HepG2 (cell line): Measurements from ENCODE around the gene PNKD. TPM values are rescaled to one million over a fixed set of nuclear protein-coding genes. Genes with fewer than 3 reads are reported as not detected.
A peak's percentile ranks its signal among the peaks of the same experiment; 100 is the strongest.

Source experiments
- ATAC-seq: fragments of 200-7000 bp; cut with Tn5 transposase; 3 replicates; pipeline ENCODE4 v1.9.1; 2020; ENCODE audit warnings: mild to moderate bottlenecking, moderate library complexity
- BruUV-seq: library from RNA; stranded (reverse); fragments of 400-500 nt; replicated peaks from 2 replicates; lab custom pipeline; 2021; lab: Mats Ljungman, UMichigan
- CTCF ChIA-PET: fragments of 300-600 bp; formaldehyde crosslinking; extraction: SDS; loops from one replicate; lab custom pipeline; 2021; ENCODE audit warnings: low total read pairs, inconsistent platforms, low intra/inter-chr PET ratio; lab: Yijun Ruan, JAX
- POLR2A ChIA-PET: fragments of 350-600 bp; sonication (Branson Sonifier 250); formaldehyde crosslinking; loops from one replicate; lab custom pipeline; 2020; ENCODE audit warnings: antibody characterized with exemption, inconsistent platforms; lab: Yijun Ruan, JAX
- DNase-seq: peaks from one replicate; pipeline ENCODE4 v3.0.0-alpha.2; 2015; ENCODE audit warnings: low spot score
- FAIRE-seq: peaks from 3 replicates; lab custom pipeline; 2011; peaks lifted over from hg19 to GRCh38; lab: Jason Lieb, UNC
- H2AFZ ChIP-seq: one replicate; pipeline ENCODE4 v1.6.1; 2011; ENCODE audit warnings: low read length, inconsistent platforms
- H3K27ac ChIP-seq: fragments of 300-600 bp; 3 replicates; pipeline ENCODE4 v1.8.0; 2011; ENCODE audit warnings: mixed run types, mild to moderate bottlenecking, mixed read lengths, low read length, inconsistent platforms; ENCODE audit not compliant: insufficient read depth; ENCODE audit errors: extremely low read length
- H3K27me3 ChIP-seq, 2 experiments: fragments of 200-600 bp in 1 of 2; 2 replicates in 1 of 2; 3 replicates in 1 of 2; pipeline versions ENCODE4 v1.6.0 to v1.8.0; 2011; ENCODE audit warnings: low read length in 2 of 2, mild to moderate bottlenecking in 2 of 2, moderate library complexity in 2 of 2, inconsistent platforms in 1 of 2; ENCODE audit not compliant: insufficient read depth in 2 of 2, control insufficient read depth in 1 of 2
- H3K36me3 ChIP-seq, 2 experiments: fragments of 200-600 bp in 1 of 2; replicated peaks in 1 of 2; 2 replicates in 1 of 2; 3 replicates in 1 of 2; pipeline versions ENCODE4 v1.5.1 to v1.8.0; 2011; ENCODE audit warnings: low read length in 2 of 2, inconsistent platforms in 1 of 2; ENCODE audit not compliant: insufficient read depth in 2 of 2, control insufficient read depth in 1 of 2
- H3K4me1 ChIP-seq: 2 replicates; pipeline ENCODE4 v1.5.1; 2012; ENCODE audit warnings: low read length, inconsistent platforms; ENCODE audit not compliant: insufficient read depth
- H3K4me2 ChIP-seq: 2 replicates; pipeline ENCODE4 v1.6.0; 2011; ENCODE audit warnings: low read depth, low read length, inconsistent platforms
- H3K4me3 ChIP-seq, 3 experiments: fragments of 200-600 bp in 1 of 3; sonication (generic), shearing (Covaris generic) in 1 of 3; replicated peaks in 1 of 3; 2 replicates each; pipeline ENCODE4 v1.5.1; 2011 to 2016; ENCODE audit warnings: low read length in 3 of 3, inconsistent platforms in 2 of 3, low read depth in 2 of 3, mild to moderate bottlenecking in 2 of 3, control low read depth in 1 of 3, mixed read lengths in 1 of 3; ENCODE audit not compliant: insufficient read depth in 1 of 3
- H3K79me2 ChIP-seq: one replicate; pipeline ENCODE4 v1.6.1; 2011; ENCODE audit warnings: low read length, inconsistent platforms; ENCODE audit not compliant: insufficient read depth
- H3K9ac ChIP-seq: 2 replicates; pipeline ENCODE4 v1.6.0; 2011; ENCODE audit warnings: mild to moderate bottlenecking, low read depth, low read length, inconsistent platforms; ENCODE audit not compliant: insufficient read depth
- H3K9me3 ChIP-seq: 2 replicates; pipeline ENCODE4 v1.5.1; 2012; ENCODE audit warnings: mild to moderate bottlenecking, low read length
- H4K20me1 ChIP-seq: 2 replicates; pipeline ENCODE4 v1.6.0; 2011; ENCODE audit warnings: inconsistent platforms, mild to moderate bottlenecking, low read length, moderate library complexity; ENCODE audit not compliant: insufficient read depth
- CCDC6 ChIP-seq: sonication (generic); formaldehyde crosslinking; IDR thresholded peaks from 2 replicates; pipeline ENCODE4 v1.8.1; 2022; ENCODE audit warnings: mild to moderate bottlenecking, missing genetic modification reagents, moderate library complexity
- FOXK1 ChIP-seq: sonication (generic); formaldehyde crosslinking; IDR thresholded peaks from 2 replicates; pipeline ENCODE4 v1.4.0; 2020; ENCODE audit warnings: low read depth, missing genetic modification reagents, borderline replicate concordance
- KAT7 ChIP-seq: IDR thresholded peaks from 2 replicates; pipeline ENCODE4 v1.6.1; 2018; ENCODE audit warnings: borderline replicate concordance, missing compliant biosample characterization
- NFKB2 ChIP-seq: sonication (generic); formaldehyde crosslinking; IDR thresholded peaks from 2 replicates; pipeline ENCODE4 v1.4.0; 2020; ENCODE audit warnings: missing genetic modification reagents, borderline replicate concordance
- SP5 ChIP-seq: IDR thresholded peaks from 2 replicates; pipeline ENCODE4 v1.6.1; 2016; ENCODE audit warnings: low read depth, borderline replicate concordance
- ZBTB43 ChIP-seq: sonication (generic); formaldehyde crosslinking; conservative IDR thresholded peaks from 2 replicates; pipeline ENCODE4 v1.4.0; 2020; ENCODE audit warnings: missing genetic modification reagents
- ZNF124 ChIP-seq: sonication (generic); formaldehyde crosslinking; IDR thresholded peaks from 2 replicates; pipeline ENCODE4 v1.4.0; 2020; ENCODE audit warnings: missing genetic modification reagents
- ZNF317 ChIP-seq: sonication (generic); formaldehyde crosslinking; IDR thresholded peaks from 2 replicates; pipeline ENCODE4 v1.5.0; 2020; ENCODE audit warnings: mild to moderate bottlenecking, missing genetic modification reagents
- WGBS: methylation state at CpG from one replicate; pipeline ENCODE4 v1.1.6; 2017; ENCODE audit warnings: low lambda C conversion rate; 5-methylcytosine and 5-hydroxymethylcytosine counted together
- in situ Hi-C: cut with HindIII; loops from 2 replicates; pipeline ENCODE4 v1.10.0; 2017; ENCODE audit warnings: low pct_unique_long_range_greater_than_20kb; ENCODE audit not compliant: extremely low pct_ligation_motif_present
- intact Hi-C: fragments of 100-400 bp; cut with micrococcal nuclease; formaldehyde crosslinking; loops from one replicate; pipeline ENCODE4 v1.10.0; 2022; ENCODE audit not compliant: unreplicated experiment
- polyA plus RNA-seq, 8 experiments: library from polyadenylated mRNA; depleted of rRNA in 3 of 8; stranded (reverse) in 7 of 8; unstranded in 1 of 8; fragments of >200 nt; fragmentation: Illumina TruSeq in 4 of 8; extraction: Trizol in 4 of 8; gene quantifications; 2 replicates each; pipeline versions ENCODE4 v1.2.1 to v1.2.3, GENCODE V29; 2011 to 2016; ENCODE audit warnings: low read depth in 4 of 8, missing spikeins in 1 of 8, mixed read lengths in 1 of 8; ENCODE audit not compliant: insufficient read depth in 1 of 8
- total RNA-seq, 5 experiments: library from RNA; depleted of rRNA; stranded (reverse); fragments of >200 nt; fragmentation: Illumina TruSeq; extraction: Trizol; gene quantifications; 2 replicates each; pipeline ENCODE4 v1.2.3, GENCODE V29; 2016; ENCODE audit warnings: low read depth in 1 of 5
- TF ChIP-seq, protein P1 (sequence below): sonication (generic); formaldehyde crosslinking; IDR thresholded peaks from 2 replicates; pipeline ENCODE4 v1.5.1; 2020; ENCODE audit warnings: missing genetic modification reagents, mild to moderate bottlenecking, borderline replicate concordance
- TF ChIP-seq, protein P2 (sequence below): sonication (generic); formaldehyde crosslinking; IDR thresholded peaks from 2 replicates; pipeline ENCODE4 v1.5.0; 2020; ENCODE audit warnings: mild to moderate bottlenecking, missing genetic modification reagents, borderline replicate concordance
- TF ChIP-seq, protein P3 (sequence below): sonication (generic); formaldehyde crosslinking; IDR thresholded peaks from 2 replicates; pipeline ENCODE4 v1.9.0; 2021; ENCODE audit warnings: missing genetic modification reagents, borderline replicate concordance

Gene PNKD
- total and polyA plus RNA-seq, 2 of the 13 experiments (the other 11 are each of a cell fraction or from before 2014, with no cell fraction given), result 55.9 to 80.4 TPM

GRCh38 chr2:218300141-218300540 lies 29.8 kb downstream of the PNKD start (continued):
- TF ChIP-seq, protein P1, sequence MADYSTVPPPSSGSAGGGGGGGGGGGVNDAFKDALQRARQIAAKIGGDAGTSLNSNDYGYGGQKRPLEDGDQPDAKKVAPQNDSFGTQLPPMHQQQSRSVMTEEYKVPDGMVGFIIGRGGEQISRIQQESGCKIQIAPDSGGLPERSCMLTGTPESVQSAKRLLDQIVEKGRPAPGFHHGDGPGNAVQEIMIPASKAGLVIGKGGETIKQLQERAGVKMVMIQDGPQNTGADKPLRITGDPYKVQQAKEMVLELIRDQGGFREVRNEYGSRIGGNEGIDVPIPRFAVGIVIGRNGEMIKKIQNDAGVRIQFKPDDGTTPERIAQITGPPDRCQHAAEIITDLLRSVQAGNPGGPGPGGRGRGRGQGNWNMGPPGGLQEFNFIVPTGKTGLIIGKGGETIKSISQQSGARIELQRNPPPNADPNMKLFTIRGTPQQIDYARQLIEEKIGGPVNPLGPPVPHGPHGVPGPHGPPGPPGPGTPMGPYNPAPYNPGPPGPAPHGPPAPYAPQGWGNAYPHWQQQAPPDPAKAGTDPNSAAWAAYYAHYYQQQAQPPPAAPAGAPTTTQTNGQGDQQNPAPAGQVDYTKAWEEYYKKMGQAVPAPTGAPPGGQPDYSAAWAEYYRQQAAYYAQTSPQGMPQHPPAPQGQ (CRISPR knock-in tag), result no peak

- DNase-seq (peak; percentile 90), FAIRE-seq (peak; percentile 97), ATAC-seq (peak; percentile 64)
- WGBS, result 2% methylated on average over 9 of the region's 9 CpGs
- ChIA-PET POLR2A (interaction anchor here (1.2 to 1.7 kb wide), 3 partner anchors 55 to 104 kb away, joined by 3 to 8 read pairs (median 5); partner anchors contain the start of gene CATIP), CTCF (interaction anchor here (0.7 to 3.1 kb wide), 9 partner anchors 9 to 347 kb away, joined by 3 to 59 read pairs (median 5); partner anchors contain the start of genes CATIP and TMBIM1)
- no peaks in the 10 kb centered on the region for H3K79me2 ChIP-seq
- H3K9me3 ChIP-seq, result no peaks in the 10 kb centered on the region
- H4K20me1 ChIP-seq, result no peaks in the 10 kb centered on the region
- no TSS peak for BruUV-seq
- no peaks in the 10 kb centered on the region for H3K27me3 ChIP-seq
- no peak overlapping the region for H3K4me3 ChIP-seq
- intact Hi-C loops (loop anchor here (1.0 to 2.0 kb wide), 4 partner anchors 29 to 95 kb away; partner anchors contain the start of gene CATIP), in situ Hi-C loops (loop anchor here (5.0 kb wide), 1 partner anchor 56 kb away; the partner anchor contains the start of gene CATIP)
- peaks cover 63% of the 10 kb centered on the region for H3K4me1 ChIP-seq
- no peak overlapping the region for H2AFZ ChIP-seq
- no peak overlapping the region for H3K9ac ChIP-seq
- peak overlapping the region; percentile 25 for H3K27ac ChIP-seq
- no peaks in the 10 kb centered on the region for H3K36me3 ChIP-seq
- H3K4me2 ChIP-seq, result peak overlapping the region; percentile 62
- TF ChIP-seq ZNF124 (CRISPR knock-in tag) (0 out of 2 replicates have a peak, but pooled peaks have one; percentile 37), ZNF317 (CRISPR knock-in tag) (peak; percentile 50; the same call in 1 of the 2 replicates), FOXK1 (CRISPR knock-in tag) (peak; percentile 67; the same call in 1 of the 2 replicates), NFKB2 (CRISPR knock-in tag) (no peak), SP5 (CRISPR knock-in tag) (peak; percentile 50; the same call in 1 of the 2 replicates), ZBTB43 (CRISPR knock-in tag) (peak; percentile 51; the same call in 1 of the 2 replicates), CCDC6 (CRISPR knock-in tag) (no peak), KAT7 (CRISPR knock-in tag) (peak; percentile 68; the same call in 1 of the 2 replicates)
- TF ChIP-seq, protein P2, sequence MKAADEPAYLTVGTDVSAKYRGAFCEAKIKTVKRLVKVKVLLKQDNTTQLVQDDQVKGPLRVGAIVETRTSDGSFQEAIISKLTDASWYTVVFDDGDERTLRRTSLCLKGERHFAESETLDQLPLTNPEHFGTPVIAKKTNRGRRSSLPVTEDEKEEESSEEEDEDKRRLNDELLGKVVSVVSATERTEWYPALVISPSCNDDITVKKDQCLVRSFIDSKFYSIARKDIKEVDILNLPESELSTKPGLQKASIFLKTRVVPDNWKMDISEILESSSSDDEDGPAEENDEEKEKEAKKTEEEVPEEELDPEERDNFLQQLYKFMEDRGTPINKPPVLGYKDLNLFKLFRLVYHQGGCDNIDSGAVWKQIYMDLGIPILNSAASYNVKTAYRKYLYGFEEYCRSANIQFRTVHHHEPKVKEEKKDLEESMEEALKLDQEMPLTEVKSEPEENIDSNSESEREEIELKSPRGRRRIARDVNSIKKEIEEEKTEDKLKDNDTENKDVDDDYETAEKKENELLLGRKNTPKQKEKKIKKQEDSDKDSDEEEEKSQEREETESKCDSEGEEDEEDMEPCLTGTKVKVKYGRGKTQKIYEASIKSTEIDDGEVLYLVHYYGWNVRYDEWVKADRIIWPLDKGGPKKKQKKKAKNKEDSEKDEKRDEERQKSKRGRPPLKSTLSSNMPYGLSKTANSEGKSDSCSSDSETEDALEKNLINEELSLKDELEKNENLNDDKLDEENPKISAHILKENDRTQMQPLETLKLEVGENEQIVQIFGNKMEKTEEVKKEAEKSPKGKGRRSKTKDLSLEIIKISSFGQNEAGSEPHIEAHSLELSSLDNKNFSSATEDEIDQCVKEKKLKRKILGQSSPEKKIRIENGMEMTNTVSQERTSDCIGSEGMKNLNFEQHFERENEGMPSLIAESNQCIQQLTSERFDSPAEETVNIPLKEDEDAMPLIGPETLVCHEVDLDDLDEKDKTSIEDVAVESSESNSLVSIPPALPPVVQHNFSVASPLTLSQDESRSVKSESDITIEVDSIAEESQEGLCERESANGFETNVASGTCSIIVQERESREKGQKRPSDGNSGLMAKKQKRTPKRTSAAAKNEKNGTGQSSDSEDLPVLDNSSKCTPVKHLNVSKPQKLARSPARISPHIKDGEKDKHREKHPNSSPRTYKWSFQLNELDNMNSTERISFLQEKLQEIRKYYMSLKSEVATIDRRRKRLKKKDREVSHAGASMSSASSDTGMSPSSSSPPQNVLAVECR (CRISPR knock-in tag), result peak; percentile 51; the same call in 1 of the 2 replicates
- TF ChIP-seq, protein P3, sequence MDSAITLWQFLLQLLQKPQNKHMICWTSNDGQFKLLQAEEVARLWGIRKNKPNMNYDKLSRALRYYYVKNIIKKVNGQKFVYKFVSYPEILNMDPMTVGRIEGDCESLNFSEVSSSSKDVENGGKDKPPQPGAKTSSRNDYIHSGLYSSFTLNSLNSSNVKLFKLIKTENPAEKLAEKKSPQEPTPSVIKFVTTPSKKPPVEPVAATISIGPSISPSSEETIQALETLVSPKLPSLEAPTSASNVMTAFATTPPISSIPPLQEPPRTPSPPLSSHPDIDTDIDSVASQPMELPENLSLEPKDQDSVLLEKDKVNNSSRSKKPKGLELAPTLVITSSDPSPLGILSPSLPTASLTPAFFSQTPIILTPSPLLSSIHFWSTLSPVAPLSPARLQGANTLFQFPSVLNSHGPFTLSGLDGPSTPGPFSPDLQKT, result no peak
These were observed 31.0 kb downstream of the PNKD start for GRCh38 chr2:218301176-218301819.
